Prostate gland (tissue), 2 donors: ENCODE measurements around the gene BCAP31.

Source experiments
- POLR2A ChIP-seq: fragments of 450-650 bp; IDR thresholded peaks from one replicate; pipeline ENCODE4 v1.6.1; 2016; ENCODE audit warnings: antibody characterized with exemption, mild to moderate bottlenecking
- TF ChIP-seq, protein P1 (sequence below), 4 experiments: fragments of 200-600 bp in 2 of 4; fragments of 450-650 bp in 2 of 4; sonication (generic) in 2 of 4; IDR thresholded peaks; 1 replicate in 3 of 4; 2 replicates in 1 of 4; pipeline ENCODE4 v1.5.1; 2016 to 2019; ENCODE audit warnings: antibody characterized with exemption in 4 of 4, mild to moderate bottlenecking in 2 of 4, moderate library complexity in 2 of 4

DNA sequence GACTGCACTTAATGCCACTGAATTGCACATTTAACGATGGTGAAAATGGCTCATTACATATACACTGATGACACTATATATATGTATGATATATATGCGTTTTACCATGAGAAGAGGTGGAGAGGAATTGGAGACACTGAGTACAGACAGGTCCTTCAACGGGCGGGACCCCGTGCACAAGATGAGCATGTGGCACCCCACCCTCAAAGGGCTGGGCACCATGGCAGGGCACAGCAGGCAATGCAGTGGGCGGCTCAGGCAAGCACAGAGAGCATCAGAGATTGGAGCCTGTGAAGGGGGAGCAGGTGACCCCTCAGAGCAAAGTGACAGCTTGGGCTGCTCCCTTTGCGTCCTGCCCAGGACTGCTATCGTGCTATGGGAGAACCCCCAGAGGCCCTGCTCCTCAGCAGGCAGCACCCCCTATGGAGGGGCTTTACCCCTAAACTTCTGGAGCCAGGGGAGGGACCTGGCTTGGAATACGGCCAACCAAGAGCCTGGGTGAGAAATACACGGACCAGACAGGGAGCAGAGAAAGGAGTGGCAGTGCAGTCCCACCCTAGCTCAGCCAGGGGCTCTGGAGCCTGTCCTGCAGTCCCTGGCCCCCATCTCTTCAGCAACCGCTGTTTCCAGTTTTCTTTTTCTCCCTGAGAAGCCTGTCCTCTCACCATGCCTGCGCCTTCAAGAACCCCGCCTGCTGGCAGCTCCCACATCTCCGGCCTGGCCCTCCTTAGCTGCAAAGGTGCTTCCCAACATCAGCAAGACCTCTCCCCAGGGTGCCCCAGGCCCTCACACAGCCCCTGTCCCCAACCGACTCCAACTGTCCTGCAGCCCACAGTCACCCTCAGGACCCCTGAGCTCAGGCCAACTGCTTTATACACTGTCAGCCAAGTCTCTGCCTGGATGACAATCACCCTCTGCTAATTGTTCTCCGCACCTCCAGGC, 26.0 kb downstream of the BCAP31 start:
- no peak for TF ChIP-seq POLR2A
- TF ChIP-seq, protein P1, sequence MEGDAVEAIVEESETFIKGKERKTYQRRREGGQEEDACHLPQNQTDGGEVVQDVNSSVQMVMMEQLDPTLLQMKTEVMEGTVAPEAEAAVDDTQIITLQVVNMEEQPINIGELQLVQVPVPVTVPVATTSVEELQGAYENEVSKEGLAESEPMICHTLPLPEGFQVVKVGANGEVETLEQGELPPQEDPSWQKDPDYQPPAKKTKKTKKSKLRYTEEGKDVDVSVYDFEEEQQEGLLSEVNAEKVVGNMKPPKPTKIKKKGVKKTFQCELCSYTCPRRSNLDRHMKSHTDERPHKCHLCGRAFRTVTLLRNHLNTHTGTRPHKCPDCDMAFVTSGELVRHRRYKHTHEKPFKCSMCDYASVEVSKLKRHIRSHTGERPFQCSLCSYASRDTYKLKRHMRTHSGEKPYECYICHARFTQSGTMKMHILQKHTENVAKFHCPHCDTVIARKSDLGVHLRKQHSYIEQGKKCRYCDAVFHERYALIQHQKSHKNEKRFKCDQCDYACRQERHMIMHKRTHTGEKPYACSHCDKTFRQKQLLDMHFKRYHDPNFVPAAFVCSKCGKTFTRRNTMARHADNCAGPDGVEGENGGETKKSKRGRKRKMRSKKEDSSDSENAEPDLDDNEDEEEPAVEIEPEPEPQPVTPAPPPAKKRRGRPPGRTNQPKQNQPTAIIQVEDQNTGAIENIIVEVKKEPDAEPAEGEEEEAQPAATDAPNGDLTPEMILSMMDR (IDR thresholded peaks at IDR 0.05): no peak
